Ishikawa (cell line): ENCODE measurements around the gene KSR2.

Experiments
- CREB1 ChIP-seq: IDR thresholded peaks from 2 replicates; pipeline ENCODE4 v1.6.1; 2012; ENCODE audit warnings: low read depth
- EGR1 ChIP-seq: IDR thresholded peaks from 2 replicates; pipeline ENCODE4 v1.6.1; 2012
- EP300 ChIP-seq: IDR thresholded peaks from 2 replicates; pipeline ENCODE4 v1.6.1; 2012; ENCODE audit warnings: borderline replicate concordance
- FOXM1 ChIP-seq: IDR thresholded peaks from 2 replicates; pipeline ENCODE4 v1.6.1; 2012; ENCODE audit warnings: low read depth, borderline replicate concordance
- MAX ChIP-seq: IDR thresholded peaks from 2 replicates; pipeline ENCODE4 v1.6.1; 2012
- NFIC ChIP-seq: IDR thresholded peaks from 2 replicates; pipeline ENCODE4 v1.6.1; 2012
- RAD21 ChIP-seq: IDR thresholded peaks from 2 replicates; pipeline ENCODE4 v1.6.1; 2012; ENCODE audit warnings: low read depth
- REST ChIP-seq: IDR thresholded peaks from 2 replicates; pipeline ENCODE4 v1.6.1; 2012; ENCODE audit warnings: low read depth, mild to moderate bottlenecking
- TAF1 ChIP-seq: IDR thresholded peaks from 2 replicates; pipeline ENCODE4 v1.6.1; 2012; ENCODE audit warnings: low read depth, mild to moderate bottlenecking
- TEAD4 ChIP-seq: IDR thresholded peaks from 2 replicates; pipeline ENCODE4 v1.6.1; 2012
- USF1 ChIP-seq: IDR thresholded peaks from 2 replicates; pipeline ENCODE4 v1.6.1; 2012
- YY1 ChIP-seq: IDR thresholded peaks from 2 replicates; pipeline ENCODE4 v1.6.1; 2012; ENCODE audit warnings: low read depth
- ZBTB7A ChIP-seq: IDR thresholded peaks from 2 replicates; pipeline ENCODE4 v1.6.1; 2012; ENCODE audit warnings: low read depth

- TF ChIP-seq REST (no peak), MAX (no peak), EP300 (no peak), TAF1 (no peak), EGR1 (no peak), USF1 (no peak), TEAD4 (no peak), FOXM1 (no peak), RAD21 (no peak), NFIC (no peak), YY1 (no peak), CREB1 (no peak), ZBTB7A (no peak)
Measured at GRCh38 chr12:117440384-117440783, 528.4 kb downstream of the KSR2 start.
